Measurements from ENCODE around the gene ZNF497.

ZNF497 gene

GRCh38 chr19:58400316-58400915, 37.9 kb upstream of the ZNF497 start:
- TF ChIP-seq CTCF (conservative IDR thresholded peaks at IDR 0.05; ENCODE audit: low read depth, low read length), result no peak
- no peak overlapping the region for H3K27ac ChIP-seq
- H3K9ac ChIP-seq, result no peak overlapping the region
- no peaks in the 10 kb centered on the region for H4K20me1 ChIP-seq (ENCODE audit: insufficient read depth)
- no peaks in the 10 kb centered on the region for H3K36me3 ChIP-seq (ENCODE audit: insufficient read depth)
- H3K79me2 ChIP-seq (ENCODE audit: insufficient read depth, low read depth), result no peaks in the 10 kb centered on the region
- H2AFZ ChIP-seq (ENCODE audit: low read depth), result peak overlapping the region; percentile 57
- peaks cover 13% of the 10 kb centered on the region for H3K4me1 ChIP-seq (ENCODE audit: low read depth, poor library complexity, severe bottlenecking)
- H3K4me2 ChIP-seq, result peak overlapping the region; percentile 86
- no peaks in the 10 kb centered on the region for H3K27me3 ChIP-seq (ENCODE audit: insufficient read depth, low read depth)
- H3K4me3 ChIP-seq (IDR thresholded peaks at IDR 0.05; ENCODE audit: insufficient read depth, low read depth, low read length), result no peak overlapping the region

- Histone ChIP-seq H3K4me1 (ENCODE audit: low read depth, poor library complexity, severe bottlenecking) (peaks cover 13% of the 10 kb centered on the region), H3K36me3 (ENCODE audit: insufficient read depth) (no peaks in the 10 kb centered on the region), H3K4me2 (no peak overlapping the region), H2AFZ (ENCODE audit: low read depth) (no peak overlapping the region), H4K20me1 (ENCODE audit: insufficient read depth) (no peaks in the 10 kb centered on the region), H3K27me3 (ENCODE audit: insufficient read depth, low read depth) (no peaks in the 10 kb centered on the region), H3K27ac (no peak overlapping the region), H3K79me2 (ENCODE audit: insufficient read depth, low read depth) (no peaks in the 10 kb centered on the region), H3K9ac (no peak overlapping the region), H3K4me3 (IDR thresholded peaks at IDR 0.05; ENCODE audit: insufficient read depth, low read depth, low read length) (no peak overlapping the region)
- TF ChIP-seq CTCF (conservative IDR thresholded peaks at IDR 0.05; ENCODE audit: low read depth, low read length), result no peak
Observed at GRCh38 chr19:58399903-58400302, 37.4 kb upstream of the ZNF497 start.

- Histone ChIP-seq H2AFZ (ENCODE audit: low read depth) (no peak overlapping the region), H3K9ac (no peak overlapping the region), H3K79me2 (ENCODE audit: insufficient read depth, low read depth) (no peaks in the 10 kb centered on the region), H3K27me3 (ENCODE audit: insufficient read depth, low read depth) (no peaks in the 10 kb centered on the region), H3K4me1 (ENCODE audit: low read depth, poor library complexity, severe bottlenecking) (peaks cover 13% of the 10 kb centered on the region), H3K4me3 (IDR thresholded peaks at IDR 0.05; ENCODE audit: insufficient read depth, low read depth, low read length) (no peak overlapping the region), H3K4me2 (no peak overlapping the region), H4K20me1 (ENCODE audit: insufficient read depth) (no peaks in the 10 kb centered on the region), H3K36me3 (ENCODE audit: insufficient read depth) (no peaks in the 10 kb centered on the region), H3K27ac (no peak overlapping the region)
- TF ChIP-seq CTCF (conservative IDR thresholded peaks at IDR 0.05; ENCODE audit: low read depth, low read length), result no peak
Observed at GRCh38 chr19:58398545-58398944, 36.0 kb upstream of the ZNF497 start.

GRCh38 chr19:58398087-58398486, 35.5 kb upstream of the ZNF497 start:
- H3K4me2 ChIP-seq, result no peak overlapping the region
- H3K79me2 ChIP-seq (ENCODE audit: insufficient read depth, low read depth), result no peaks in the 10 kb centered on the region
- H3K4me1 ChIP-seq (ENCODE audit: low read depth, poor library complexity, severe bottlenecking), result peaks cover 13% of the 10 kb centered on the region
- H3K9ac ChIP-seq, result no peak overlapping the region
- no peak for TF ChIP-seq CTCF (conservative IDR thresholded peaks at IDR 0.05; ENCODE audit: low read depth, low read length)
- H3K36me3 ChIP-seq (ENCODE audit: insufficient read depth), result peaks cover under 1% of the 10 kb centered on the region; the same call in 1 of the 2 replicates
- H3K4me3 ChIP-seq (IDR thresholded peaks at IDR 0.05; ENCODE audit: insufficient read depth, low read depth, low read length), result no peak overlapping the region
- H3K27me3 ChIP-seq (ENCODE audit: insufficient read depth, low read depth), result no peaks in the 10 kb centered on the region
- no peak overlapping the region for H2AFZ ChIP-seq (ENCODE audit: low read depth)
- no peak overlapping the region for H3K27ac ChIP-seq
- H4K20me1 ChIP-seq (ENCODE audit: insufficient read depth), result no peaks in the 10 kb centered on the region
